Endothelial cell of umbilical vein (primary cell): ENCODE measurements around the gene LPP. TPM values are rescaled to one million over a fixed set of nuclear protein-coding genes. Genes with fewer than 3 reads are reported as not detected.

Experiments
- BruUV-seq: library from RNA; stranded (reverse); fragments of 400-500 nt; replicated peaks from 2 replicates; lab custom pipeline; 2021; lab: Mats Ljungman, UMichigan
- CTCF ChIA-PET: fragments of 300-600, 350-600 bp; sonication (Branson Sonifier 250); formaldehyde crosslinking; loops from one replicate; lab custom pipeline; 2021; ENCODE audit warnings: antibody characterized with exemption, inconsistent platforms; lab: Charles Lee
- POLR2A ChIA-PET: fragments of 300-600, 350-600 bp; sonication (Branson Sonifier 250); formaldehyde crosslinking; loops from one replicate; lab custom pipeline; 2021; ENCODE audit warnings: antibody characterized with exemption, inconsistent platforms; lab: Charles Lee
- DNase-seq: peaks from one replicate; pipeline ENCODE4 v3.0.0-alpha.2; 2011; ENCODE audit warnings: low read depth, low spot score
- FAIRE-seq: peaks from 2 replicates; lab custom pipeline; 2011; peaks lifted over from hg19 to GRCh38; lab: Jason Lieb, UNC
- H2AFZ ChIP-seq: 2 replicates; pipeline ENCODE4 v1.6.0; 2012; ENCODE audit warnings: low read depth, low read length, control low read depth, inconsistent platforms
- H3K27ac ChIP-seq: 2 replicates; pipeline ENCODE4 v1.5.1; 2011; ENCODE audit warnings: low read depth, mild to moderate bottlenecking, control low read depth, low read length, moderate library complexity; ENCODE audit not compliant: insufficient read depth
- H3K27me3 ChIP-seq, 2 experiments: 2 replicates each; pipeline versions ENCODE4 v1.6.0 to v1.6.1; 2011; ENCODE audit warnings: low read length in 2 of 2, mixed read lengths in 1 of 2; ENCODE audit not compliant: control insufficient read depth in 2 of 2, insufficient read depth in 2 of 2
- H3K36me3 ChIP-seq, 2 experiments: 2 replicates in 1 of 2; 3 replicates in 1 of 2; pipeline ENCODE4 v1.5.1; 2011; ENCODE audit warnings: low read length in 2 of 2, mild to moderate bottlenecking in 1 of 2, moderate library complexity in 1 of 2; ENCODE audit not compliant: control insufficient read depth in 2 of 2, insufficient read depth in 2 of 2; ENCODE audit errors: extremely low read depth in 1 of 2
- H3K4me1 ChIP-seq: 3 replicates; pipeline ENCODE4 v1.5.1; 2011; ENCODE audit warnings: mild to moderate bottlenecking, low read length; ENCODE audit not compliant: control insufficient read depth, insufficient read depth; ENCODE audit errors: extremely low read depth
- H3K4me2 ChIP-seq: 2 replicates; pipeline ENCODE4 v1.6.1; 2011; ENCODE audit warnings: low read length, control low read depth, mixed read lengths; ENCODE audit not compliant: insufficient read depth
- H3K4me3 ChIP-seq, 3 experiments: fragments of 200-600 bp in 1 of 3; sonication (generic), shearing (Covaris generic) in 1 of 3; replicated peaks in 1 of 3; 2 replicates each; pipeline ENCODE4 v1.5.1; 2011 to 2016; ENCODE audit warnings: control low read depth in 3 of 3, low read length in 3 of 3, mild to moderate bottlenecking in 2 of 3, inconsistent platforms in 1 of 3, low read depth in 1 of 3, moderate library complexity in 1 of 3; ENCODE audit not compliant: insufficient read depth in 1 of 3
- H3K79me2 ChIP-seq: 2 replicates; pipeline ENCODE4 v1.6.0; 2012; ENCODE audit warnings: low read length, inconsistent platforms; ENCODE audit not compliant: control insufficient read depth, insufficient read depth
- H3K9ac ChIP-seq: replicated peaks from 2 replicates; pipeline ENCODE3; 2011; ENCODE audit warnings: low read length, control low read depth; ENCODE audit not compliant: insufficient read depth; ENCODE audit errors: extremely low read depth
- H3K9me1 ChIP-seq: replicated peaks from 3 replicates; pipeline ENCODE4 v1.6.0; 2011; ENCODE audit warnings: mild to moderate bottlenecking, low read length; ENCODE audit not compliant: control insufficient read depth, insufficient read depth; ENCODE audit errors: extremely low read depth
- H3K9me3 ChIP-seq: replicated peaks from 2 replicates; pipeline ENCODE4 v1.5.1; 2012; ENCODE audit warnings: low read length, inconsistent platforms; ENCODE audit not compliant: control insufficient read depth, insufficient read depth
- H4K20me1 ChIP-seq: replicated peaks from 2 replicates; pipeline ENCODE3; 2011; ENCODE audit warnings: mild to moderate bottlenecking, low read length; ENCODE audit not compliant: control insufficient read depth, insufficient read depth; ENCODE audit errors: extremely low read depth
- CTCF ChIP-seq, 2 donors: IDR thresholded peaks; 1 replicate in 1 of 2; 2 replicates in 1 of 2; pipeline ENCODE4 v1.5.1; 2011; ENCODE audit warnings: low read length in 2 of 2, mild to moderate bottlenecking in 2 of 2, moderate library complexity in 2 of 2, control low read depth in 1 of 2, inconsistent platforms in 1 of 2, low read depth in 1 of 2; ENCODE audit not compliant: insufficient read depth in 1 of 2; ENCODE audit errors: extremely low read depth in 1 of 2
- EZH2 ChIP-seq: IDR thresholded peaks from 2 replicates; pipeline ENCODE4 v1.6.1; 2012; ENCODE audit warnings: borderline replicate concordance, low read depth, mild to moderate bottlenecking, moderate library complexity, low read length, inconsistent platforms; ENCODE audit not compliant: severe bottlenecking
- GATA2 ChIP-seq: IDR thresholded peaks from 2 replicates; pipeline ENCODE4 v1.7.0; 2011; ENCODE audit warnings: low read depth, mild to moderate bottlenecking, moderate library complexity, mixed read lengths, low read length; ENCODE audit not compliant: insufficient read length, insufficient read depth
- JUN ChIP-seq: IDR thresholded peaks from 2 replicates; pipeline ENCODE4 v1.6.1; 2011; ENCODE audit warnings: borderline replicate concordance, low read depth; ENCODE audit not compliant: insufficient read length, insufficient read depth
- MAX ChIP-seq: IDR thresholded peaks from 2 replicates; pipeline ENCODE4 v1.6.1; 2011; ENCODE audit not compliant: insufficient read depth, insufficient read length
- POLR2A ChIP-seq: IDR thresholded peaks from 2 replicates; pipeline ENCODE4 v1.6.1; 2012; ENCODE audit warnings: low read depth, mild to moderate bottlenecking, control low read depth, low read length
- POLR2AphosphoS5 ChIP-seq: IDR thresholded peaks from 2 replicates; pipeline ENCODE4 v1.6.1; 2012; ENCODE audit warnings: low read depth, mild to moderate bottlenecking, control low read depth, low read length, moderate library complexity; ENCODE audit not compliant: insufficient read depth
- dilution Hi-C: fragments of 300-500 bp; cut with MboI; formaldehyde crosslinking; loops from one replicate; pipeline ENCODE4 v1.15.0; 2019; ENCODE audit warnings: low sequenced_read_pairs; ENCODE audit not compliant: extremely low pct_ligation_motif_present
- intact Hi-C: fragments of 100-400 bp; cut with micrococcal nuclease; formaldehyde crosslinking; loops from one replicate; pipeline ENCODE4 v1.10.0; 2022
- polyA plus RNA-seq, 4 experiments: library from polyadenylated mRNA; depleted of rRNA in 3 of 4; stranded (reverse) in 3 of 4; unstranded in 1 of 4; fragments of >200 nt; gene quantifications; 2 replicates each; pipeline versions ENCODE4 v1.2.1 to v1.2.3, GENCODE V29; 2011 to 2012; ENCODE audit warnings: missing spikeins in 1 of 4
- total RNA-seq: library from RNA; stranded (reverse); gene quantifications from 2 replicates; pipeline ENCODE4 v1.2.3, GENCODE V29; 2021

LPP gene
- total and polyA plus RNA-seq, 2 donors (not counting 3 experiments of a cell fraction or from before 2014, with no cell fraction given): 16.9 to 153 TPM

- TF ChIP-seq MAX: no peak
- no peak for TF ChIP-seq EZH2
- TF ChIP-seq POLR2AphosphoS5: no peak
- TF ChIP-seq CTCF (IDR thresholded peaks at IDR 0.05; ENCODE audit: extremely low read depth in 1 of 2, insufficient read depth in 1 of 2, low read depth in 1 of 2, low read length in 2 of 2): no peak
- no peak for TF ChIP-seq GATA2
- TF ChIP-seq JUN: no peak
- TF ChIP-seq POLR2A: no peak
- Histone ChIP-seq H3K27me3 (no peaks in the 10 kb centered on the region), H3K4me3 (no peak overlapping the region), H3K4me2 (no peak overlapping the region), H2AFZ (no peak overlapping the region), H3K4me1 (no peaks in the 10 kb centered on the region), H3K9ac (no peak overlapping the region), H3K36me3 (no peaks in the 10 kb centered on the region), H3K9me1 (no peaks in the 10 kb centered on the region), H3K27ac (no peak overlapping the region), H4K20me1 (no peaks in the 10 kb centered on the region), H3K79me2 (no peaks in the 10 kb centered on the region), H3K9me3 (no peaks in the 10 kb centered on the region)
- FAIRE-seq (peak; percentile 15), DNase-seq (no peak)
- dilution Hi-C loops (no loop called here), intact Hi-C loops (no loop called here)
- ChIA-PET CTCF (interaction anchor here (1.0 to 1.4 kb wide), 2 partner anchors 10 to 16 kb away, joined by 3 to 4 read pairs; no protein-coding TSS in a partner anchor), POLR2A (no interaction called here)
- BruUV-seq: no TSS peak
Observed at GRCh38 chr3:188574885-188575284, 420.9 kb downstream of the LPP start.
